Smooth muscle cell (in vitro differentiated cells): ENCODE measurements around the gene SERPINB1. TPM values are rescaled to one million over a fixed set of nuclear protein-coding genes. Genes with fewer than 3 reads are reported as not detected.

Experiments
- DNase-seq: peaks from one replicate; lab custom pipeline; 2025; ENCODE audit not compliant: unreplicated experiment; lab: John Stamatoyannopoulos, UW
- H2AFZ ChIP-seq: fragments of 200-600 bp; sonication (generic); 2 replicates; pipeline ENCODE4 v1.6.0; 2016; ENCODE audit warnings: antibody characterized with exemption, low read depth, mild to moderate bottlenecking
- H3F3A ChIP-seq: fragments of 200-600 bp; sonication (generic); 2 replicates; pipeline ENCODE4 v1.6.0; 2017; ENCODE audit warnings: antibody characterized with exemption, low read depth
- H3K27ac ChIP-seq: fragments of 200-600 bp; sonication (generic); 2 replicates; pipeline ENCODE4 v1.5.1; 2016; ENCODE audit warnings: low read depth, mild to moderate bottlenecking
- H3K27me3 ChIP-seq: fragments of 200-600 bp; sonication (generic); 2 replicates; pipeline ENCODE4 v1.6.1; 2016; ENCODE audit warnings: low read depth, mild to moderate bottlenecking
- H3K36me3 ChIP-seq: fragments of 200-600 bp; sonication (generic); 2 replicates; pipeline ENCODE4 v1.5.1; 2016; ENCODE audit warnings: low read depth
- H3K4me1 ChIP-seq: fragments of 200-600 bp; sonication (generic); 2 replicates; pipeline ENCODE4 v1.5.1; 2016; ENCODE audit warnings: low read depth
- H3K4me2 ChIP-seq: fragments of 200-600 bp; sonication (generic); 2 replicates; pipeline ENCODE4 v1.6.0; 2016; ENCODE audit warnings: mild to moderate bottlenecking
- H3K4me3 ChIP-seq: fragments of 200-600 bp; sonication (generic); 2 replicates; pipeline ENCODE4 v1.5.1; 2016; ENCODE audit warnings: mild to moderate bottlenecking
- H3K79me2 ChIP-seq: fragments of 200-600 bp; sonication (generic); 2 replicates; pipeline ENCODE4 v1.6.0; 2016; ENCODE audit warnings: low read depth, mild to moderate bottlenecking
- H3K9ac ChIP-seq: fragments of 200-600 bp; sonication (generic); 2 replicates; pipeline ENCODE4 v1.6.0; 2016; ENCODE audit warnings: low read depth
- H3K9me3 ChIP-seq: fragments of 200-600 bp; sonication (generic); replicated peaks from 2 replicates; pipeline ENCODE4 v1.5.1; 2016; ENCODE audit warnings: low read depth
- H4K20me1 ChIP-seq: fragments of 200-600 bp; sonication (generic); 2 replicates; pipeline ENCODE4 v1.6.0; 2016; ENCODE audit warnings: low read depth
- WGBS: methylation state at CpG from one replicate; pipeline ENCODE4 v1.1.7; 2016; ENCODE audit warnings: low lambda C conversion rate; 5-methylcytosine and 5-hydroxymethylcytosine counted together
- polyA plus RNA-seq: library from polyadenylated mRNA; unstranded; fragments of >200 nt; fragmentation: Nextera tagmentation; extraction: Ambion mirVana; gene quantifications from 2 replicates; pipeline ENCODE4 v1.2.1, GENCODE V29; 2016
- total RNA-seq: library from RNA; depleted of rRNA; stranded (reverse); fragments of >200 nt; gene quantifications from 2 replicates; pipeline ENCODE4 v1.2.3, GENCODE V29; 2014
- TF ChIP-seq, protein P1 (sequence below): fragments of 200-600 bp; sonication (generic); IDR thresholded peaks from 2 replicates; pipeline ENCODE4 v1.5.1; 2017; ENCODE audit warnings: borderline replicate concordance, mild to moderate bottlenecking, antibody characterized with exemption; ENCODE audit not compliant: insufficient read depth, poor library complexity, severe bottlenecking

SERPINB1 gene
- total and polyA plus RNA-seq, 2 experiments from 2014 or later: 10.5 to 17.7 TPM

DNA sequence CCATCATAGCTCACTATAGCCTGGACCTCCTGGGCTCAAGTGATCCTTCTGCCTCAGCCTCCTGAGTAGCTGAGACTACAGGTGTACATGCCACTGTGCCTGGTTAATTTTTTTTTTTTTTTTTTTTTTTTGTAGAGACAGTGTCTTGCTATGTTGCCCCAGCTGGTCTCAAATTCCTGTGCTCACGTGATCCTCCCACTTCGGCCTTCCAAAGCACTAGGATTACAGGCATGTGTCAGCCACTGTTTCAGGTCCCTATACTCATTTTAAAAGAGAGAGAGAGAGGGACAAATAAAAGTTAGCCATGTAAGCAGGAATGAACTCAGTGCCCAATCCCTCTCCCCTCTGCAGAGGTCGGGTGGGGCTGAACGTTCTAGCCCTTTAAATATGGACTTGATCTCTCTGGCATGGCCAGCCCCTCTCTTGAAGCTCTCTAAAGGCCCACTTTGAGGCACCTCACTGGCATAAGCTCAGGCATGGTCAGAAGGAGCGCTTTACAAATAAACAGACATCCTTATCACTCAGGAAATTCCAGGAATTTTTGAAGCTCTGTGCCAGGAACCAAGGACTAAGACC lies 9.0 kb upstream of the SERPINB1 start:
- no peak for DNase-seq
- Histone ChIP-seq H3F3A (no peaks in the 10 kb centered on the region), H3K27me3 (no peaks in the 10 kb centered on the region), H2AFZ (no peak overlapping the region), H3K36me3 (no peaks in the 10 kb centered on the region), H3K9me3 (no peaks in the 10 kb centered on the region), H3K79me2 (no peaks in the 10 kb centered on the region), H3K4me2 (peak overlapping the region; percentile 25), H3K27ac (peak overlapping the region; percentile 13), H3K4me1 (peaks cover 16% of the 10 kb centered on the region), H4K20me1 (no peaks in the 10 kb centered on the region), H3K4me3 (no peak overlapping the region), H3K9ac (no peak overlapping the region)
- TF ChIP-seq, protein P1, sequence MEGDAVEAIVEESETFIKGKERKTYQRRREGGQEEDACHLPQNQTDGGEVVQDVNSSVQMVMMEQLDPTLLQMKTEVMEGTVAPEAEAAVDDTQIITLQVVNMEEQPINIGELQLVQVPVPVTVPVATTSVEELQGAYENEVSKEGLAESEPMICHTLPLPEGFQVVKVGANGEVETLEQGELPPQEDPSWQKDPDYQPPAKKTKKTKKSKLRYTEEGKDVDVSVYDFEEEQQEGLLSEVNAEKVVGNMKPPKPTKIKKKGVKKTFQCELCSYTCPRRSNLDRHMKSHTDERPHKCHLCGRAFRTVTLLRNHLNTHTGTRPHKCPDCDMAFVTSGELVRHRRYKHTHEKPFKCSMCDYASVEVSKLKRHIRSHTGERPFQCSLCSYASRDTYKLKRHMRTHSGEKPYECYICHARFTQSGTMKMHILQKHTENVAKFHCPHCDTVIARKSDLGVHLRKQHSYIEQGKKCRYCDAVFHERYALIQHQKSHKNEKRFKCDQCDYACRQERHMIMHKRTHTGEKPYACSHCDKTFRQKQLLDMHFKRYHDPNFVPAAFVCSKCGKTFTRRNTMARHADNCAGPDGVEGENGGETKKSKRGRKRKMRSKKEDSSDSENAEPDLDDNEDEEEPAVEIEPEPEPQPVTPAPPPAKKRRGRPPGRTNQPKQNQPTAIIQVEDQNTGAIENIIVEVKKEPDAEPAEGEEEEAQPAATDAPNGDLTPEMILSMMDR: no peak
- 20% methylated on average over 5 of the region's 5 CpGs for WGBS

DNA sequence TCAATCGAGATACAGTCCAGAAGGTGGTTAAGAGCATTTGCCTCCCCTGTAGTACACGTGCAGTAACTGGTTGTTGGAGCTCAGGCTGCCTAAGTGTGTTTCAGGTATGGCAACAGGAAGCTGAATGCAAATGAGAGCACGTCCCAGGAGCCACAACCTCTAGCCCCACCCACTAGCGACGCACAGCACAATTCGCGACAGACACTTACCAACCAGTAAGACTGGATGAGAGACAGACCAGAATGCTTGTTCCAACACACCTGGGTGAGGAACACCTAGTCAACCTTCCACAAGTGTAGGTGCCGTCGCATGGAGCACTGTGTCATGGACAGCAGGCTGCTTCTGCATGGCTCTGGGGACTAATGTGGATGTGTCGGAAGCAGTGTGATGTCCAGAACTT lies 7.2 kb upstream of the SERPINB1 start:
- Histone ChIP-seq H3K27me3 (no peaks in the 10 kb centered on the region), H3K9me3 (no peaks in the 10 kb centered on the region), H3K4me3 (no peak overlapping the region), H3K36me3 (no peaks in the 10 kb centered on the region), H3K4me1 (peaks cover 5% of the 10 kb centered on the region), H3K27ac (no peak overlapping the region), H3K79me2 (no peaks in the 10 kb centered on the region), H3K9ac (no peak overlapping the region), H3F3A (no peaks in the 10 kb centered on the region), H4K20me1 (no peaks in the 10 kb centered on the region), H2AFZ (no peak overlapping the region), H3K4me2 (no peak overlapping the region)
- no peak for DNase-seq
- WGBS: 63% methylated on average over 10 of the region's 10 CpGs
- TF ChIP-seq, protein P1: no peak

DNA sequence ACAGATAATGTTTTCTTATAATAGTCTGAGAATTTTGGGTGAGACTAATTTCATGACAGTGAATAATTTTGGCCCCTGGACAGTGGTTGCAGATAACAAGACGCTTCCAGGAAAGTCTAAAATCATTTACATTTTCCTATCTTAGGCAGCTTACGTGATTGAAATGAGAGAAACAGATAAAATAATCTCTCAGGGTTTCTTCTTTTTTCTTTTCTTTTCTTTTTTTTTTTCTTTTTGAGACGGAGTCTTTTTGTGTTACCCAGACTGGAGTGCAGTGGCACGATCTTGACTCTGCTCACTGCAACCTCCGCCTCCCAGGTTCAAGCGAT lies 4.2 kb upstream of the SERPINB1 start:
- Histone ChIP-seq H3K9ac (no peak overlapping the region), H3K4me1 (peaks cover 3% of the 10 kb centered on the region), H3K27ac (no peak overlapping the region), H4K20me1 (no peaks in the 10 kb centered on the region), H3K4me2 (peak overlapping the region; percentile 75), H3K36me3 (no peaks in the 10 kb centered on the region), H3K4me3 (no peak overlapping the region), H3F3A (peaks cover 8% of the 10 kb centered on the region), H3K79me2 (no peaks in the 10 kb centered on the region), H3K9me3 (no peaks in the 10 kb centered on the region), H3K27me3 (no peaks in the 10 kb centered on the region), H2AFZ (no peak overlapping the region)
- DNase-seq: no peak
- WGBS: 78% methylated on average over 6 of the region's 6 CpGs
- TF ChIP-seq, protein P1: no peak

DNA sequence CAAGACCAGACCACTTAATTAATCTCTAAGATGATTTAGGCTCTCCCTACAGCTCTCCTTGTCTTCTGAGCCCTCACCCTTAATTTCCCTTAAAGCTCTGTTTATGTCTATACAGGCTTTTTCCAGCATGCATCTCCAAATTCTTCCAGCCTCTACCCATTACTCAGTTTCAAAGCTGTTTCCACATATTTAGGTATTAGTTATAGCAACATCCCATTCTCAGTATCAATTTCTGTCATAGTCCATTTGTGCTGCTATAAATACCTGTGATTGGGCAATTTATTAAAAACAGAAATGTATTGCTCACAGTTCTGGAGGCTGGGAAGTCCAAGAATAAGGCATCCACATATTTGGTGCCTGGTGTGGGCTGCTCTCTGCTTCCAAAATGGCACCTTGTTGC lies 2.3 kb upstream of the SERPINB1 start:
- H4K20me1 ChIP-seq: no peaks in the 10 kb centered on the region
- peaks cover 16% of the 10 kb centered on the region for H3F3A ChIP-seq
- DNase-seq: no peak
- TF ChIP-seq, protein P1: no peak
- peaks cover 3% of the 10 kb centered on the region for H3K79me2 ChIP-seq
- no peaks in the 10 kb centered on the region for H3K36me3 ChIP-seq
- peaks cover 17% of the 10 kb centered on the region for H3K4me1 ChIP-seq
- no peak overlapping the region for H2AFZ ChIP-seq
- H3K4me2 ChIP-seq: no peak overlapping the region
- no peaks in the 10 kb centered on the region for H3K9me3 ChIP-seq
- H3K9ac ChIP-seq: no peak overlapping the region
- no peak overlapping the region for H3K27ac ChIP-seq
- H3K4me3 ChIP-seq: no peak overlapping the region
- H3K27me3 ChIP-seq: no peaks in the 10 kb centered on the region
